GM21825 (cell line): Measurements from ENCODE around the gene NOD1.

Experiments used
- ATAC-seq: cut with Tn5 transposase; IDR thresholded peaks from one replicate; pipeline ENCODE4 v1.9.1; 2021; ENCODE audit warnings: mild to moderate bottlenecking, moderate library complexity; ENCODE audit not compliant: unreplicated experiment

Gene NOD1

GRCh38 chr7:30450240-30450982 is 28.2 kb downstream of the NOD1 start:
- ATAC-seq: no peak

GRCh38 chr7:30448461-30449189 is 30.0 kb downstream of the NOD1 start:
- no peak for ATAC-seq

- ATAC-seq: no peak
Measured at GRCh38 chr7:30447466-30447865, 31.1 kb downstream of the NOD1 start.

DNA sequence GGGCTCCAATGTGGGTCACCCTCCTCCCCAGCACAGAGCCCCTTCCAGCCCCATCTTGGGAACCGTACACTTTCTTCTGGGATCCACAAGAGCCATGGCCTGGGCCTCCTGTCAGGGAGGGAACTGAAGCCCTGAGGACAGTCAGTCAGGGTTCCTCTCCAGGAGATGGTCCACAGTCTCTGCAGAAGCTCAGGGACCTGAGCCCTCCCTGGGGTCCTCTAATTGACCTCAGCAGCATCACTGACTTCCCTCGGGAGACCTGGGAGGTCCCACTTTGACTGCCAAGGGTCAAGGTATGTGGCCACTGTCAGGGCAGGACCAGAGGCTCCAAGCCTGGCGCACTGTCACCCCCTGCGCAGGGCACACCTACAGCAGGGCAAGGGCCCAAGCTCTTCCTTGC is 32.3 kb downstream of the NOD1 start:
- no peak for ATAC-seq

GRCh38 chr7:30445770-30446169 is 32.8 kb downstream of the NOD1 start:
- peak; percentile 99 for ATAC-seq

GRCh38 chr7:30437823-30438574 is 40.6 kb downstream of the NOD1 start:
- no peak for ATAC-seq

- no peak for ATAC-seq
Measured at GRCh38 chr7:30436518-30436917, 42.1 kb downstream of the NOD1 start.

DNA sequence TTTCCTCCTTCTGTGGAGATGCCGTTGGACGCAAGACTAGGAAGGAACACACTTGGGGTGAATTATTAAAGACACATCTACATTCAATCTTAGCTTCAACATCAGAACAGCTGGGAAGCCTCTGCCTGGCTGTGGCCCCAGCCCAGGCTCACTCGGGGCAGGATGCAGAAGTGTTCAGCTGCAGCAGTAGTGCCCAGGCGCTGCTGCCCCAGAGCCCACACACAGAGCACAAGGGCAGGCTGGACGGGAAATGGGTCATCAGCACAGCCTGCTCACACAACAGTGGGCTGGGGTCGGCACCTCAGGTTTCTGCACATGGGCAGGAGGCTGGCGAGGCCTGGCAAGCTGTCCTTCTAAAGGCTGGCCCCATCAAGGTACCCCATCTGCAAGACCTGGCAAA is 42.5 kb downstream of the NOD1 start:
- ATAC-seq: no peak

DNA sequence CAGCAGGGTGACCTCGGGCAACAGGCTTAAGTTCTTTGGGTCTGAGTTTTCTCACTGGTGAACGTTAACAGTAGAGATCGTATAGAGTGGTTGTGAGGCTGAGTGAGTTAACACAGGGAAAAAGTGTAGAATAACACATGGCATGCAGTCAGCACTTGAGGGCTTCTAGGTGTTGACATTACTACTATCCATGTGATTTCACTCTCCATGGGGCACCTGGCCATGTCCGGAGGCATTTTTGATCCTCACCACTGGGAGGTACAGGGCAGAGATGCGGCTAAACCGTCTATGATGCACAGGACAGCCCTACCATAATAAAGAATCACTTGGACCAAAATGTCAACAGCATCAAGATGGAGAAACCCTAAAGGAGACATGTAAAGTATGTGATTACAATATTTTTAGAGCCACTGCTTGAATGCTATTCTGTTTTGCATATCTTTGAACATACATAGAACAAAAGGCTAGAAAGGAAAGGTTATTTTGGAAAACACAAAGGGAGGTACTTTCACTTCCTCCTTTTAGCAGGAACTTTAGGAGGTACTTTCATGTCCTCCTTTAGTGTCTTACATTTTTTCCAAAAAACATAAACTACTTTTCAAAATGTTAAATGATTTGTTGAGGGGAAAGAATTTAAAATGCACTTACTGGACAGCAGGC is 44.3 kb downstream of the NOD1 start:
- ATAC-seq: no peak

GRCh38 chr7:30433506-30433905 is 45.1 kb downstream of the NOD1 start:
- no peak for ATAC-seq

GRCh38 chr7:30433082-30433481 is 45.5 kb downstream of the NOD1 start:
- no peak for ATAC-seq

DNA sequence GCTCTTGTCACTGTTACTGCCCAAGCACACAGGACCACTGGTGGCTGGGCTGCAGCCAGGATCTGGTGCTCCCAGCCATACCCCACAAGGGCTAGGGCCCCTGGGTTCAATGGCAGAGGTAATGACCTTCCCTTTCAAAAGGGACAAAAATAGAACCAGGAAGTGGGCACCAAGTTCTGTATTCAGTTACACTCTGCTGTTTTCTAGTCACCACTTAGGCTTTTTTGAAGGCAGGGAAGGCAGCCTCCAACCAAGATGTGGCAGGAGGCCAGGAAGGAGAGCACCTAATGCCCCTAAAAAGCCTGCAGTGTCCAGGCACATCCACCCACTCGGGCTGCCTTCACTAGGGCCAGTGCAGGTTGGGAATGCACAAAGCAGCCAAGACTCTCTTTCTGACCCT is 47.8 kb downstream of the NOD1 start:
- ATAC-seq: peak; percentile 46

- no peak for ATAC-seq
Measured at GRCh38 chr7:30430276-30430675, 48.3 kb downstream of the NOD1 start.

GRCh38 chr7:30429156-30429530 is 49.4 kb downstream of the NOD1 start:
- ATAC-seq: no peak

- no peak for ATAC-seq
Measured at GRCh38 chr7:30428246-30429155, 50.1 kb downstream of the NOD1 start.

DNA sequence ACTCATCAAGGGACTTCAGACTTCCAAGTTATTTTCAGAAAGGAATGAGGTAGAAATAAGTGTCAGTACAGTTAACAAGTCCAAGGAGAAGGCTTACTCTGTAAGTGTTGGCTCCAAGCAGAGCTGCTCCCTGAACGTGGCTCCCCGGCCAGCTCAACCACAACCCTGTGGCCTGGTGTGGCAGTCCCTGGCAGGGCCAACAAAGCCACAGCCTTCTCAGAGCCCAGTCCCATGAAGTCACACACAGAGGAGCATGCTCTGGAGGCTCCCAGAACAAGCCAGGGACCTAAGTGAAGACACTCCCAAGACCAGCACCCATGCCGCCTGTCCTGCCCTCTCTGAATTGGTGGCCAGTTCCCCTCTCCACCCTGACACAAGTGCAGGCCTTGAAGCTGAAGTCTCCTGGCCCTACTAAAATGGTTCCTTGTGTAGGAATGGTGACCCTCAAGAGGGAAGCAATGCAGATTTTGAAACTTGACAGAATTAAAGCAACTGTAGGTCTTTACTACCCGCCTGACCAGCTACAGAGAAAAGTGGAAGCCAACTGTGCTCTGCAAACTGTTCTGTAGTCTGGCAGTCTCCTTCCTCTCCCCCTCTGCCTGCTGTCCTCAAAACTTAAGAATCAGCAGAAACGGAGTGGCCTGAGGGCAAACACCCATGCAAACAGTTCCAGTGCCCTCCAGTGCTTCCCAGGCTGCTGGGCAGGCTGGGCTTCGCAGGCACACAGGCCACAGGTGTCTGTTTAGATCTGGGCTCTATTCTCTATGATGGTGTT is 51.1 kb downstream of the NOD1 start:
- no peak for ATAC-seq

DNA sequence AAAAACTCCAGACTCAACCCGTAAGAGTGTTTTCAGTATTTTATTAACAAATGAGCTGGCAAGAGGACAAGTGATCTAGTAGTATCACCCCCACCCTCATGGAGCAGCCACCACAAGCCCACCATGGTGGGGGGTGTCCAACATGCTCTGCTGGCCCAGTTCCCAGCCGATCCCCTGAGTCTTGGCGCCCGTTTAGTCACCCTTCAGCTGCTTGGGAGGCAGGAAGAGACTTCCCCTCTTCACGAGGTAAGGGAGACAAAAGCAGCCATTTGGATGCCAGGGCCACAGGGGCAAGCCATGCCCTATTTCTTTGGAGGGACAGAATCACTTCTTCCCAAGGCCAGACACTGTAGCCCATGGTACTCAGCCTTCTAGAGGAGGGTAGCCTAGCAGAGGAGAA is 54.1 kb downstream of the NOD1 start:
- no peak for ATAC-seq

GRCh38 chr7:30423788-30424505 is 54.6 kb downstream of the NOD1 start:
- ATAC-seq: no peak

DNA sequence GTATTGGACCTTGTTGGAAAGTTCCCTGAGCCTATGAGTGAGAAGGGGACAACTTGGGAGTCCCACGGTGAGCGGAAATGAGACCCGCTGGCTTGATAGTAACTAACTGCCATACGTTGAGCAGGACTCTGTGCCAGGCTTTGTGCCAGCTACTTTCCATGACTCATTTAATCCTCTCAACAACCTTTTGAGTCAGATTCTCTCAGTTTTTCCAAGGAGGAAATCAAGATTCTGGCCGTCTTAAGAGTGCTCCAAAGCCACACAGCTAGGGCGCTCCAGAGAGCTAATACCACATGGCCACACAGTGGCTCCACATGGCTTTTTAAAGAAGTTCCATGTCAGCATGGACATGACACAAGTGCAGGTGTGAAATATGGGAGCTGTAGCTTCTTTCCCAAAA is 55.7 kb downstream of the NOD1 start:
- no peak for ATAC-seq
